GM20431 (cell line): Measurements from ENCODE around the gene IL1RAPL2.
"Not testable (repeated sequence)": the region's sequence is repeated elsewhere in the genome, so short reads cannot be mapped to it uniquely, and the experiment has no call there.

Source experiments
- in situ Hi-C: fragments of 300-500 bp; cut with MseI, MboI; formaldehyde crosslinking; loops from one replicate; pipeline ENCODE4 v1.15.0; 2020; ENCODE audit warnings: low sequenced_read_pairs; ENCODE audit not compliant: unreplicated experiment

Gene IL1RAPL2

DNA sequence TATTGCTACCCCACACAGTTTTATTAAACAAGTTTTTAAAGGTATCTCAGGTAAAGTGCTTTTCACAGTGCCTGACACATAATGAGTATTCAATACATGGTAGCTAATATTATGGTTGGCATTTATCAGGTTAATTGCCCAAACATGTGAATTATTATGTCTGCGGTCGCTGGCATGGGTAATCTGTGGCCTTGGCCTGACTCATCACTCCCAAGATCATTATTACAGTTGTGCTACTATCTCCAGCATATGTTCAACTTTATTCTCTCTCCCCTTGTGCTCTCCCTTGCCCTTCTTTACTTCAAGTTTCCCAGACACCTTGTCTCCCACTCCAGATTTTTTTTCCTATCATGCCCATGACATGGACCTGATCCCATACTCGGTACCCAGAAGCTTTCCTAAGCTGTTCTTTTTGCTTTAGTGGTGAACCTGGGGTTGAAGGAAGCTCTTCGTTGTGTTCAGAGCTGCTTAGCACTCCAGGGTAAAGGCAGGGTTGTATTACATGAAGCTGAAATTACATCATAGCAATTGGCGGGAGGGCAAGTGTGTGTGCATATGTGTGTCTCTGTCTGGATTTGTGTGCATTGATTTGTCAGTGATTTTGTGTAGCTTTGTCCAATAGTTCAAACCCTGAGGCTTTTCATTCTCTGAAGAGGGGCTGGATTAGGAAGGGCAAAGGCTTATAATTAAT is 1079.8 kb downstream of the IL1RAPL2 start:
- in situ Hi-C loops = no loop called here

- in situ Hi-C loops = no loop called here
Measured at GRCh38 chrX:105646592-105647372, 1080.8 kb downstream of the IL1RAPL2 start.

DNA sequence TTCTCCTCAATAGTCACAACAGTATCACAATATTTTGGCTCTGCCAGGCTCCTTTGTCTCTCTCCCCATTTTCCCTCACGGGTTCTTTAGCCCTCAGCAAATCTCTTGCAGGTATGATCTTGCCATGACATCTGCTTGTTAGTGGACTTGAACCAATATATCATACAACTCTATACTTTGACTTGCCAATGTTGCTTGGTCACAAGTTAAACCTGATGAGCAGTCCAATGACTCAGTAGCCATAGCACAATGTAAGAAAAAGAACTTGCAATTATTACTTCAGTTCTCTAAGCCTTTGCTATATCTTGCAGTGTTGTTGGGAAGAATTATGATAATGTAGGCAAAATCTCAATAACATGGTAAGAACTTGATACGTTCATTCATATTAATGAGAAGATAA is 1081.8 kb downstream of the IL1RAPL2 start:
- in situ Hi-C loops = no loop called here

- in situ Hi-C loops = no loop called here
Measured at GRCh38 chrX:105648732-105649131, 1082.7 kb downstream of the IL1RAPL2 start.

- in situ Hi-C loops = no loop called here
Measured at GRCh38 chrX:105650577-105650976, 1084.6 kb downstream of the IL1RAPL2 start.

- in situ Hi-C loops = no loop called here
Measured at GRCh38 chrX:105650986-105651385, 1085.0 kb downstream of the IL1RAPL2 start.

DNA sequence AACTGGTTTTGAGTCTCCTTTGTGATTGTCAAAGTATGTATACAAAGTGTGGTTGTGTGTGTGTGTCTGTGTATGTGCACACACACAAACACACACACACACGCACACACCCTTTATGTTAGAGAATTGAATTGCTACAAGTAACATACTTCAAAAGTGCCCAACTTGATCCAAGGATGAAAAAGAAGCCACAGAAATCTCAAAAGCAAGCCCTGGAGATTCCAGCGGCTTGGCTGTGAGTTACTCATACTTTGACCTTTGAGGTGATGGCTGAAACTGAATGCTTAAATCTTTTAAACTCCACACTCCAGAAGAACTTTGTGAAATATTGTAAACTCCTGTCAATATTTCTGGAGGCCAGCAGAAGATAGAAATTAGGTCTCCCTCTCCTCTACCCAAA is 1087.9 kb downstream of the IL1RAPL2 start:
- in situ Hi-C loops = no loop called here

GRCh38 chrX:105658136-105658535 is 1092.1 kb downstream of the IL1RAPL2 start:
- in situ Hi-C loops = no loop called here

- in situ Hi-C loops = no loop called here
Measured at GRCh38 chrX:105662248-105662647, 1096.2 kb downstream of the IL1RAPL2 start.

GRCh38 chrX:105664243-105664642 is 1098.2 kb downstream of the IL1RAPL2 start:
- in situ Hi-C loops = no loop called here

DNA sequence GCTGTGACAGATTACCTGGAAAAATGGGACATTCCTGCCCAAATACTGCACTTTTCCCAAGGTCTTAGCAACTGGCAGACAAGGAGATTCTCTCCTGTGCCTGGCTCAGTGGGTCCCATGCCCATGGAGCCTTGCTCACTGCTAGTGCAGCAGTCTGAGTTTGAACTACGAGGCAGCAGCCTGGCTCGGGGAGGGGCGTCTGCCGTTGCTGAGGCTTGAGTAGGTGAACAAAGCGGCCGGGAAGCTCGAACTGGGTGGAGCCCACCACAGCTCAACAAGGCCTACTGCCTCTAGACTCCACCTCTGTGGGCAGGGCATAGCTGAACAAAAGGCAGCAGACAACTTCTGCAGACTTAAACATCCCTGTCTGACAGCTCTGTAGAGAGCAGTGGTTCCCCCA is 1118.3 kb downstream of the IL1RAPL2 start:
- in situ Hi-C loops = not testable (repeated sequence)

DNA sequence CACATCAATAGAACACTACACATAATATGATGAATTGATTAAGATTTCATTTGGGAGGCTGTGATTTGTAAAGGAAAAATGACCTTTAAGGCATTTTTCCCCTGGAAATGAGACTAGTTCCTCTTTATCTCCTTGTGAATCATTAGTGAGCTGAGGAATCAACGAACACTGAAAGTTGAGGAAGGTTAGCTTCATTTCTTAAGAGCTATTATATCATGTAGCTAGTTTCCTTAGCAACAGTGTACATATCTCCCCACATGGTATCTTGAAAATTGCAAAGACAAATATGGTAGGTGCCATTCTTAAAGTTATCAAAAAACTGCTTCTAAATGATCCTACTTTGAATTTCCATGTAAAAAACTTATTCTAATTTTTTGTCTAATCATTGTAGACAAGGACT is 1128.8 kb downstream of the IL1RAPL2 start:
- in situ Hi-C loops = no loop called here

DNA sequence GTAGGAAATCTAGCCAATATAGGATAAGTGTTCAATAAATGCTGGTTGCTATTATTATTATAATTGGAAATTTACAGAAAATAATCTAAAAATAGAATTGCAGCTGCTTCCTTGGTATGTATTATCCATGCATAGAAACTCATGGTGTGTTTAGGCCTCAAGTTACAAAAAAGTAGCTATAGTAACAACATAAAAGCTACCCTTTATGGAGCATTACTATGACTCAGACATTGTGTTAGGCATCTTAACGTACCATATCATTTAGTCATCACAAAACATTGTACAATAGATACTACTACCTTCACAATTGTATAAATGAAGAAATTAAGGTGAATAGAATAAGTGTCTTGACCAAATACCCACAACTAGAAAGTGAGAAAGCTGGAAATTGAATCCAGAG is 1129.5 kb downstream of the IL1RAPL2 start:
- in situ Hi-C loops = no loop called here

GRCh38 chrX:105696870-105697269 is 1130.9 kb downstream of the IL1RAPL2 start:
- in situ Hi-C loops = no loop called here

DNA sequence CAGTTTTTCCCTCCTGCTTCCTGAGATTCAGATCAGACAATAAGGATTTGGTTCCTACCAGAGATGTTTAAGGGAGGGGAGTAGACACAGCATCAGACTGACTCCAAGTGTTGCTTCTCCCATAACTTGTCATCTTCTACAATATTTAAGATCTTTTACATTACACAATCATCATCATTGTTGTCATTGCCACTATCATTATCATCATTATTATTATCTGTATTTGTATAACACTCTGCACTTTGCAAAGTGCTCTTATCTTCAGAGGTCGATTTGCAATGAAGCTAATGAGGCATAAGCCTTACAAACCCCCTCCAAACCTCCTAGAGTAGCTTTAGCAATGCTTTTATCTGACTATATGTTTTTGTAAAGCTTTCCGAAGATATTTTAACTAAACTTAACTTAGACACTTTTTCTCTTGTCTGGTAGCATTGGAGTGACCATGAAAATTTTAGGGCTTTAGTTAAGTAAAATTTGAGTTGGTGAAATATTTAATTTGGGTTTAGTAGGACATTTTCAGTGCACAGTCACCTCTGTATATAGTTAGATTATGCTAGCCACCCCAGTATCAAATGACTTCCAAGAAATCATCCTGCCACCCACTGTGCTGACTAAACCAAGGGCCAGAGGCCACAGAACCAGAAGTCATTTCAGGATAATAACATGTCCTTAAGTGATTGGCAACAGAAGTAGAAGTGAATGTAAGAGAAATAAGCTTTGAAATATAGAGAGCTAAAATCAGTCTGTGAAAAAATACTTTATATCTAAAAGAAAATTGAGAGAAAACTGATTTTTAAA is 1132.2 kb downstream of the IL1RAPL2 start:
- in situ Hi-C loops = no loop called here

GRCh38 chrX:105700331-105700730 is 1134.3 kb downstream of the IL1RAPL2 start:
- in situ Hi-C loops = no loop called here

DNA sequence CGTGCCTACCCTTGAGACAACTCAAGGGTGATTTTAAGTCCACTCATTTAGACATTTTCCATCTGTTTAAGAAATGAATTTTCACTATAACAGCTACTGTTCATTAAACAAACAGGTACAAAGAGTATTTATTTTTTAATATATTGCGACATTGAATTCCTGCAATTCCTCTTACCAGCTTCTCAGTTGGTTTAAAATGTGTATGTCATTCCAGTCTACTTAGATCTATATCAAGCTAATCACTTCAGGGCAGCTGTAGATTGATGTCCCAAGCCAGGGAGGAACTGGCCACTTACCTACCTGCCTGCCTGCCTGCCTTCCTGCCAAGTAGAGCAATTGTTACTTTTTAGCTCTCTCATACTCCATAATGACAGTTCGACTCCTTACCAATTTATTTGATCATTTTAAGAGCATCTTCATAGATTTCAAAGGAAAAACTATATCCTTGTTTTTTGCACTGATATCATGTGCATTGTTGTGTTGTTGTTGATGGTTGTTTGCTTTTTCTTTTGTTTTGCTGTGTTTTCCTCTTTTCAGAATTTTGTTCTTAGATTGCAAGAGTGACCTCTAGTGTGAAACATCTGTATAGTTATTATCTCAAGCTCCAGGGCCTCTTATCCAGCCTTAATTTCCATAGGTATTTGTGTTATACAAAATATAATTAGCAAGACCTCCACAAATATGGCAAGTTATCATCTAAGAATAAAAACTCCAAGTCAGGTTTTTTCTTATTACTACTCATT is 1135.5 kb downstream of the IL1RAPL2 start:
- in situ Hi-C loops = no loop called here

- in situ Hi-C loops = no loop called here
Measured at GRCh38 chrX:105703876-105704275, 1137.9 kb downstream of the IL1RAPL2 start.

- in situ Hi-C loops = no loop called here
Measured at GRCh38 chrX:105706041-105706440, 1140.0 kb downstream of the IL1RAPL2 start.

GRCh38 chrX:105711805-105712204 is 1145.8 kb downstream of the IL1RAPL2 start:
- in situ Hi-C loops = no loop called here
